ENCODE measurements around the gene PATL2. TPM values are rescaled to one million over a fixed set of nuclear protein-coding genes. Genes with fewer than 3 reads are reported as not detected.
"Not testable (repeated sequence)": the region's sequence is repeated elsewhere in the genome, so short reads cannot be mapped to it uniquely, and the experiment has no call there.

The PATL2 gene
- total RNA-seq, 1 experiment from 2014 or later: not detected

DNA sequence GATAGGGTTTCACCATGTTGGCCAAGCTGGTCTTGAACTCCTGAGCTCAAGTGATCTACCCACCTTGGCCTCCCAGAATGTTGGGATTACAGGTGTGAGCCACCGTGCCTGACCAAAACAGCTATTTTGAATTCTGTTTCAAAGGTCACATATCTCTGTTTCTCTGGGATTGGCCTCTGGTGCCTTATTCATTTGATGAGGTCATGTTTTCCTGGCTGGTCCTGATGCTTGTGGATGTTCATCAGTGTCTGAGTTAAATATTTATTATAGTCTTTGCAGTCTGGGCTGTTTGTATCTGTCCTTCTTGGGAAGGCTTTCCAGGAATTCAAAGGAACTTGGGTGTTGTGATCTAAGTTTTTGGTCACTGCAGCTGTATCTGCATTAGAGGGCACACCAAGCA lies 5.1 kb downstream of the PATL2 start:
- in situ Hi-C loops (cut with HindIII; ENCODE audit: low pct_unique_long_range_greater_than_20kb, low sequenced_read_pairs): no loop called here
- no peak for DNase-seq (ENCODE audit: low read depth)

DNA sequence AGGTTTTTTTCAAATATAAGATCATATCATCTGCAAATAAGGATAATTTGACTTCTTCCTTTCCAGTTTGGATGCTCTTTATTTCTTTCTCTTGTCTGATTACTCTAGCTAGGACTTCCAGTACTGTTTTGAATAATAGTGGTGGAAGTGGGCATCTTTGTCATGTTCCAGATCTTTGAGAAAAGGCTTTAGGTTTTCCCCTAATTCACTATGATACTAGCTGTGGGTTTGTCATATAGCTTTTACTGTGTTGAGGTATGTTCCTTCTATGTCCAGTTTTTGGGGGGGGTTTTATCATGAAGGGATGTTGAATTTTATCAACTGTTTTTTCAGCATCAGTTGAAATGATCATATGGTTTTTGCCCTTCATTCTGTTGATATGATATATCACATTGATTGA lies 10.4 kb downstream of the PATL2 start:
- in situ Hi-C loops (cut with HindIII; ENCODE audit: low pct_unique_long_range_greater_than_20kb, low sequenced_read_pairs); DNase-seq (ENCODE audit: low read depth): not testable (repeated sequence)

DNA sequence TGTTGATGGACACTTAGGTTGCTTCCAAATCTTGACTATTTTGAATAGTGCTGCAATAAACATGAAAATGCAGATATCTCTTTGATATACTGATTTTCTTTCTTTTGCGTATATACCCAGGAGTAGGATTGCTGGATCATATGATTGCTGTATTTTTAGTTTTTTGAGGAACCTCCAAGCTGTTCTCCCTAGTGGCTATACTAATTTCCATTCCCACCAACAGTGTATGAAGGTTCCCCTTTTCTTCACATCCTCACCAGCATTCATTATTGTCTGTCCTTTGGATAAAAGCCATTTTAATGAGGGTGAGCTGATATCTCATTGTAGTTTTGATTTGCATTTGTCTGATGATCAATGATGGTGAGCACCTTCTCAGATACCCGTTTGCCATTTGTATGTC lies 12.5 kb downstream of the PATL2 start:
- no peak for DNase-seq (ENCODE audit: low read depth)
- in situ Hi-C loops (cut with HindIII; ENCODE audit: low pct_unique_long_range_greater_than_20kb, low sequenced_read_pairs): no loop called here

DNA sequence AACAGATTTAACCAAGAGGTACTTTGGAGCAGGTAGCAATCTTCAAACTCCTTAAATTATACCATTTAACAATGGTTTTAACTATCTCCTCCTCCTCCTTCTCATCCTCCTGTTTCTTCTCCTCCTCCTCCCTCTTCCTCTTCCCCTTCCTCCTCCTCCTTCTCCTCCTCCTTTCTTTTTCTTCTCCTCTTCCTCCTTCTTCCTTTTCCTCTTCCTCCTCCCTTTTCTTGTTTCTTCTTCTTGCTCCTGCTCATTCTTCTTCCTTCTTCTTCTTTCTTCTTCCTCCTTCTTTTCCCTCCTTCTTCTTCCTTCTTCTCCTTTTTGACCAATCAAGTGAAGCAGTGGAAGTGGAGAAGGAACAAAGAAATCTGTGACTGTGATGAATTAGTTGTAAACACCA lies 14.1 kb downstream of the PATL2 start:
- no peak for DNase-seq (ENCODE audit: low read depth)
- in situ Hi-C loops (cut with HindIII; ENCODE audit: low pct_unique_long_range_greater_than_20kb, low sequenced_read_pairs): no loop called here

DNA sequence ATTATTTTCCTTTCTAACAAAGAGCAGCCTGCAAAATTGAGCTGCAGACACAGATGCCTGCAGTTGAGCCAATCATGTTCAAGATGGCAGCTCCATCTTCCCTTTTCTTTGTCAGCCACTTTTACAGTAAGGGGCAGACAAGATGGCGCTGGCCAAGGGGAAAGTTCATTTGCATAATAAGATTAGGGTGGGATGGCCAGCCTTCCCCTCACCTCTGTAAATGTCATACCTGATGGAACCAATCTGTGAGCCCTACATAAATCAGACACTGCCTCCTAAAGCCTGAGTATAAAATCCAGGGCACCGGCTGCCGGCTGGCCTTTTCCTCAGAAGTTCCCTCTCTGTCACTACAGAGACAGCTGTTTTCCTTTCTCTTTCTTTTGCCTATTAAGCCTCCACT lies 15.8 kb downstream of the PATL2 start:
- no peak for DNase-seq (ENCODE audit: low read depth)
- in situ Hi-C loops (cut with HindIII; ENCODE audit: low pct_unique_long_range_greater_than_20kb, low sequenced_read_pairs): no loop called here

DNA sequence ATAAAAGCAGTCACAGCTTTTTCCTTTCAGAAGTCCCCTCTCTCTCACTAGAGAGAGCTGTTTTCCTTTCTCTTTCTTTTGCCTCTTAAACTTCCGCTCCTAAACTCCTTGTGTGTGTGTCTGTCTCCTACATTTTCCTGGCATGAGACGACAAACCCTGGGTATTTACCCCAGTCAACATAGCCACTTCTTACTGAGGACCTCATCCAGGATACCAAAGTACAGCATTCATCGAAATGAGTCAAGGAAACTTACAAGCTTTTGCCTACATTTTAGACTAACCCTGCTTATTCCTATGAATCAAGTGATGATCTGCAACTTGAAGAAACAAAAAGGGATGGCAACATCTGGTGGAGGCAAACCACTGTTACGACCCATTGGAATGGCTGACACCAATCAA lies 16.7 kb downstream of the PATL2 start:
- in situ Hi-C loops (cut with HindIII; ENCODE audit: low pct_unique_long_range_greater_than_20kb, low sequenced_read_pairs): no loop called here
- DNase-seq (ENCODE audit: low read depth): no peak

DNA sequence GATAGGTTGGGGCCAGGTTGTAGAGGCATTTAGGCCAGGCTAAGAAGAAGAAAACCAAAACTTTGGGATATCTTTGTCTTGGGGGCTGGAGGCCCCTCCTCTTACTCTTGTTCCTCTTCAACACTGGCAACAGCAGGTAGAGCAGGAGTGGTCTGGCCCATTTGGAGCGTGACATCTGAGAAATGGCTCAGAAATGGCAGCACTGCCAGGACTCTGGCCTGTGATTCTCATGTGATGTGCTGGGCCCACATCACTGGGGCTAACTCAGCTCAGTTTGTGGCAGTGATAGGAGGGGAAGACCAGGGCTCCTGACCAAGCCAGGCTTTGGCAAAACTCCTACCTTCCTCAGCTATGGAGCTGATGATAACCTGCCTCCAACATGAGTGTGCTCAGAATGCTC lies 18.5 kb downstream of the PATL2 start:
- in situ Hi-C loops (cut with HindIII; ENCODE audit: low pct_unique_long_range_greater_than_20kb, low sequenced_read_pairs): no loop called here

DNA sequence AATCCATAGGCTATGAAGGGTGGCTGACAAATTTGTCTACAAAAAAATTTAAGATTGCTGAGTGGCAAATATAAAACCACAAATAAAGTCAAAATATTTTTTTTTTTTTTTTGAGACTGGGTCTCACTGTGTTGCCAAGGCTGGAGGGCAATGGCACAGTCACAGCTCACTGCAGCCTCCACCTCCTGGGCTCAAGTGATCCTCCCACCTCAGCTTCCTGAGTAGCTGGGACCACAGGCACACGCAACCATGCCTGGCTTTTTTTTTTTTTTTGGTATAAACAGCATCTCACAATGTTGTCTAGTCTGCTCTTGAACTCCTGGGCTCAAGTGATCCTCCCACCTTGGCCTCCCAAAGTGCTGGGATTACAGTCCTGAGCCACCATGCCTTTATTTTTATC lies 20.9 kb downstream of the PATL2 start:
- DNase-seq (ENCODE audit: low read depth); in situ Hi-C loops (cut with HindIII; ENCODE audit: low pct_unique_long_range_greater_than_20kb, low sequenced_read_pairs): not testable (repeated sequence)

More for the DNA sequence above, 18.5 kb downstream of the PATL2 start:
- no peak for DNase-seq (ENCODE audit: low read depth)

DNA sequence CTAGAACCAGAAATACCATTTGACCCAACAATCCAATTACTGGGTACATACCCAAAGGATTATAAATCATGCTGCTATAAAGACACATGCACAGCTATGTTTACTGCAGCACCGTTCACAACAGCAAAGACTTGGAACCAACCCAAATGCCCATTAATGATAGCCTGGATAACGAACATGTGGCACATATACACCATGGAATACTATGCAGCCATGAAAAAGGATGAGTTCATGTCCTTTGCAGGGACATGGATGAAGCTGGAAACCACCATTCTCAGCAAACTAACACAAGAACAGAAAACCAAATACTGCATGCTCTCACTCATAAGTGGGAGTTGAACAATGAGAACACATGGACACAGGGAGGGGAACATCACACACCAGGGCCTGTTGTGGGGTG lies 21.8 kb downstream of the PATL2 start:
- DNase-seq (ENCODE audit: low read depth); in situ Hi-C loops (cut with HindIII; ENCODE audit: low pct_unique_long_range_greater_than_20kb, low sequenced_read_pairs): not testable (repeated sequence)

DNA sequence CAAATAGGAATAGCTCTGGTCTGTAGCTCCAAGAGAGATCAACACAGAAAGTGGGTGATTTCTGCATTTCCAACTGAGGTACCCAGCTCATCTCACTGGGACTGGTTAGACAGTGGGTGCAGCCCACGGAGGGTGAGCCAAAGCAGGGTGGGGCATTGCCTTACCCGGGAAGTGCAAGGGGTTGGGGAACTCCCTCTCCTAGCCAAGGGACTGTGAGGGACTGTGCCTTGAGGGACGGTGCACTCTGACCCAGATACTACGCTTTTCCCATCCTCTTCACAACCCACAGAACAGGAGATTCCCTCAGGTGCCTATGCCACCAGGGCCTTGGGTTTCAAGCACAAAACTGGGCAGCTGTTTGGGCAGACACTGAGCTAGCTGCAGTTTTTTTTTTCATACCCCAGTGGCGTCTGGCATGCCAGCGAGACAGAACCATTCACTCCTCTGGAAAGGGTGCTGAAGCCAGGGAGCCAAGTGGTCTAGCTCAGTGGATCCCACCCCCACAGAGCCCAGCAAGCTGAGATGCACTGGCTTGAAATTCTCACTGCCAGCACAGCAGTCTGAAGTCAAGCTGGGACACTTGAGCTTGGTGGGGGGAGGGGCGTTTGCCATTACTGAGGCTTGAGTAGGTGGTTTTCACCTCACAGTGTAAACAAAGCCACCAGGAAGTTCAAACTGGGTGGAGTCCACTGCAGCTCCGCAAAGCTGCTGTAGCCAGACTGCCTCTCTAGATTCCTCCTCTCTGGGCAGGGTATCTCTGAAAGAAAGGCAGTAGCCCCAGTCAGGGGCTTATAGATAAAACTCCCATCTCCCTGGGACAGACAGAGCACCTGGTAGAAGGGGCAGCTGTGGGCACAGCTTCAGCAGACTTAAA lies 28.1 kb downstream of the PATL2 start:
- DNase-seq (ENCODE audit: low read depth): peak; percentile 45
- in situ Hi-C loops (cut with HindIII; ENCODE audit: low pct_unique_long_range_greater_than_20kb, low sequenced_read_pairs): not testable (repeated sequence)

DNA sequence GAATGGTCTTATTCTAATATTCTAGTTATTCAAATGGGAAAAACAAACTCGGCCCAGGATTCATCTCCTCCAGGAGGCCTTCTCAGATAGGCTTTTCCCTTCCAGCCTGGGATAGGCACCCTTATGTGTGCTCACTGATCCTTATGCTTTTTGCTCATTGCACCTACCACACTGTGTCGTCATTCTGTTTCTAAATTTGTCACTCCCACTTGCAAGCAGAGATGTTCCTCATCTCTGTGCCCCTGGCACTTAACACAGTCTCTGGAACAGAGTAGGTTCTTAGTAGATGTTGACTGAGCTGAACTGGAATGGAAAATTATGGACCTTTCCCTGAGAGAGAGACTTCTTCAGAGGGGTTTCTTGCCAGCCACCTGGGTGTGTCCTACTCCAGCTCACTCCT lies 28.9 kb downstream of the PATL2 start:
- in situ Hi-C loops (cut with HindIII; ENCODE audit: low pct_unique_long_range_greater_than_20kb, low sequenced_read_pairs): no loop called here
- no peak for DNase-seq (ENCODE audit: low read depth)

DNA sequence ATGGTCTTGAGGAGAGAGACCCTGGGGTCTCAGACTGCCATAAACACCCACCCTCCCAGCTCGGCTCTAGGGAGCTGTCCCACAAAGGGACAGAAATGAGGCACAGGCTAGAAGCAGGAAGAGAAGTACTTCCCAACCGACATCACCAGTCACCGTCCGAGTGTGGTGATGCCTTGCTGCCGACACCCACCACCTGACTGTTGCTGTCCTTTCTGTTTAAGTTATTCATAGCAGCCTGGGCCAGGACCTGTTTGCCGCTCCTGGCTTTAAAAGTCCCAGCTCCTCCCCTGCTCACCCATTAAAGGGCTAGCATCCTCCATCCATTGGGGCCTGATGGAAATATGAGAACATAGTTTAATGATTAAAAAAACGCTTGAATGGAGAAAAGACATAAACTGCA lies 34.4 kb downstream of the PATL2 start:
- peak; percentile 7 for DNase-seq (ENCODE audit: low read depth)

DNA sequence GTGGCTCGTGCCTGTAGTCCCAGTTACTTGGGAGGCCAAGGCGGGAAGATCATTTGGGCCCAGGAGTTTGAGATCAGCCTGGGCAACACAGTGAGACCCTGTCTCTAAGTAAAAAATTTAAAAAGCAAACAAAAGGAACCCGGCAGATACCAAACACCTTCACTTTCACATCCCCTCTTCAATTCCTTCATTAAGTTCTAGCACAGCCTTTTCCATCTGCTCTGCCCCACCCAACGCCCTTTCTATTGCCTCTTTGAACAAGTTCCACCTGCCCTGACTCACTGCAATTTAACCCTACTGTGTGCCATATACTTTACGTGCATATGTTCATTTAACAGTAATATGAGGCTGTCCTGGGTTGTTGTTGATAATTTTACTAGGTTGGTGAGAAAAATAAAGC lies 35.2 kb downstream of the PATL2 start:
- in situ Hi-C loops (cut with HindIII; ENCODE audit: low pct_unique_long_range_greater_than_20kb, low sequenced_read_pairs): no loop called here
- DNase-seq (ENCODE audit: low read depth): no peak

More for the DNA sequence above, 34.4 kb downstream of the PATL2 start:
- in situ Hi-C loops (cut with HindIII; ENCODE audit: low pct_unique_long_range_greater_than_20kb, low sequenced_read_pairs): no loop called here

DNA sequence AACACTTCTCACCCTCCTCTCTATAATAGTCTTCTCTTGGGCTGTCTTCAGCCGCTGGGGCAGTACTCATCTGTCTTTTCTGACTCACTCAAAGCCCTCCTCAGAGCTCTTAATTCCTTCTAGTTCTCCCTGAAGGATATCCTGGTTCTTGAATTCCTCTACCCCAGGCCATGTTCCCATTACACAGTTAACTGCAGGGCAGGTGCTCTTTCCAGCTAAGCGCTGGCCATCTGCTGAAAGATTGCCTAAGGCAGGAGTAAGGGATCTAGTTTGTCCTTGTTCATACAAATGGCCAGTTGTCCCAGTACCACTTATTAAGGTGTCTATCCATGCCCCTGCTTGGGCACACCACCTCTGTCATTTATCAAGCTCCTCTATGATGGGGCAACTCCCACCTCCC lies 37.5 kb downstream of the PATL2 start:
- in situ Hi-C loops (cut with HindIII; ENCODE audit: low pct_unique_long_range_greater_than_20kb, low sequenced_read_pairs): no loop called here
- DNase-seq (ENCODE audit: low read depth): no peak

DNA sequence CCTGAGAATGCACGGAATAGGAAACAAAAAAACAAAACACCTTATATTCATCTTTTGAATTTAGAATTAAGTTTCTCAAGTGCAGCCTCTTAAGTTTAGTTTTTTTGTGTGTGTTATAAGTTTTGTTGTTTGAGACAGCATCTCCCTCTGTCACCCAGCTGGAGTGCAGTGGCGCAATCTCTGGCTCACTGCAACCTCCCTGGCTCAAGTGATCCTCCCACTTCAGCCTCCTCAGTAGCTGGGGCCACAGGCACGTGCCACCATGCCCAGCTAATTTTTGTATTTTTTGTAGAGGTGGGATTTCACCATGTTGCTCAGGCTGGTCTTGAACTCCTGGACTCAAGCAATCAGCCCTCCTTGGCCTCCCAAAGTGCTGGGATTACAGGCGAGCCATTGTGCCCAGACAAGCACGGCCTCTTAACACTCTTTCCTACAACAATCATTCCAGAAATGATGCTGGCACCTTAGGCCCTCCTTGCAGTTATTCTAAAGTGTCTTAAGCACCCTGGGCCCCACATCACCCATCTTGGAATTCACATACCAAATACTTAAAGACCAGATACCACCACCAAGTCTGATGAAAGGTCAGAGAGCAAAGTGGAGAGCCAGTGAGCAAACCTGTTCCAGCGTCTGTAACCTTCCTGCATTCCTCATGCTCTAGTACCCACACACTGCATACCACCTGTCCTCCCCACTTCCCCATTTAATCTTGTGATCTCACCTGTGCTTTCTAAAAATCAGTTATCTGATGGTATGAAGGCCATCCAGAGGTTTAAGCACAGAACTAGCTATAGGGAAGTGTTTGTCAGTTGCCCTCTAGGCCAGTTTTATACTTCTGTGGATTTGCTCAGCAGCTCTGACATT lies 40.8 kb downstream of the PATL2 start:
- no peak for DNase-seq (ENCODE audit: low read depth)
- in situ Hi-C loops (cut with HindIII; ENCODE audit: low pct_unique_long_range_greater_than_20kb, low sequenced_read_pairs): no loop called here

DNA sequence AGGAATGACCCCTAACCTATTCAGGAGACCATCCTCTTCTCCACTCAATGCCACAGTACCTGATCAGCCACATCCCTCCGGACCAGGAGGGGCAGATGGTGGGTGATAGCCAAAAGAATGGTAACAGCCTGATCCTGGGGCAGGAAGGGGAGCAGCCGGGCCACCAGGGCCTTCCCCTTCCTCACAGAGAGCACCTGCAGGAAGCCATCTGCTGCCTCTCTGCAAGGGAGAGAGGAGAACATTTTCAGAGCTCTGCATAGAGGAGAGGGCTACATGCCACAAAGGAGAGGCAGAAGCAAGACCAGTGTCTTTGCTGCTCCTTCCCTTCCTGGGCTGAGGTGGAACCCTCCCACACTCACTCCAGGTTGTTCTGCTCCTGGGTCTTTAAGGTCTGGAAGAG lies 42.2 kb downstream of the PATL2 start:
- no peak for DNase-seq (ENCODE audit: low read depth)
- in situ Hi-C loops (cut with HindIII; ENCODE audit: low pct_unique_long_range_greater_than_20kb, low sequenced_read_pairs): no loop called here

DNA sequence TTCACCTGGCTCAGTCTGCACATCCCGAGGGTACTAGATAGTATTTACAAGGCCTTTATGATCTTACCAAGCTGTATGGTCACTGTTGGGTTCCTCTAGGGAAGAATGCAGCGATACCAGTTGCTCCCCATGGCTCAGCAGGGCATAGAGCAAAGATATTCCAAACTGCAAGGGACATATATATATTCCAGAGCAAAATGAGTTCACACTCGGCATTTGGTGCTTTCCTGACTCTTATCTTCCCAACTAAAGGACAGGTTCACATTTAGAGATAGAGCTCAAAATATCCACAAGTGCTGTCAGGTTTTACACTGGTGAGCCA lies 44.1 kb downstream of the PATL2 start:
- no peak for DNase-seq (ENCODE audit: low read depth)
- in situ Hi-C loops (cut with HindIII; ENCODE audit: low pct_unique_long_range_greater_than_20kb, low sequenced_read_pairs): no loop called here

DNA sequence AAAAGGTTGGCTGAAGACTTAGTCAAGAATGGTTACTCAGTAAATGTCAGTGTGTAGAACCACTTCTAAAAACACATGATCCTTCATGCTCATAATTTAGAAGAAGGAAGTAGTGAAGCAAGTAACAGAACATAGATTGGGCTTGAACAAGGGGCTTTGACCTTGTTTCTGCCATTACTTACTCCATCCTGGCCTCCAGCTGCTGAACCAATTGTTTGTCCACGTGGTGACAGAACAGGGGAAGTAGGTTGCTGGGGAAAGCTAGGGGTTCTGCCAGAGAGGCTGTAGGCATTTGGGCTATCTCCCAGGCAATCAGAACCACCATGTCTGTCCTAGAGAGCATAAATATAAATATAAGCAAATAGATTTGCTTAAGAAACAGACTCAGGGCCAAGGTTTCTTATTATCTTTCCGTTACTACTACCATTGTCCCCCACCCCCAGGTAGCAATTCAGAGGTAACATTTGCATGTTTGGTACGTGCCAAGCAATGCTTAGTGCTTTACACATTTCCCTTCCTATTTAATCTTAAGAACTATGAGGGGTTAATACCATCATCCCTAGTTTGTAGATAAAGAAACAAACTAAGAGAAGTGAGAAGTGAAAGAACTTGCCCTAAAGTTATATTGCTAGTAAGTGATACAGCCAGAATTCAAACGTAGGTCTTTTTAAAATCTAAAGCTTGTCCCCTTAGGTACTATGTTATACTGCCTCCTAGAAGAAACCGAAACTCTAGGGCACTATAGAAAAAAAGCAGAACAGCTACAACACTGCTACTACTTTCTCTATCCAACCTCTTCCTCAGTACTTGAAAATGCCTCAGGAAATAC lies 44.7 kb downstream of the PATL2 start:
- in situ Hi-C loops (cut with HindIII; ENCODE audit: low pct_unique_long_range_greater_than_20kb, low sequenced_read_pairs): no loop called here
- DNase-seq (ENCODE audit: low read depth): no peak
